Cardiac muscle cell (in vitro differentiated cells and primary cell): ENCODE measurements around the gene NRBP1. TPM values are rescaled to one million over a fixed set of nuclear protein-coding genes. Genes with fewer than 3 reads are reported as not detected.
A peak's percentile ranks its signal among the peaks of the same experiment; 100 is the strongest.
"Not testable (repeated sequence)": the region's sequence is repeated elsewhere in the genome, so short reads cannot be mapped to it uniquely, and the experiment has no call there.

Source experiments
- DNase-seq, 2 donors: peaks; one replicate each; pipeline versions ENCODE4 v3.0.0 to v3.0.0-alpha.2; 2010 to 2017; ENCODE audit warnings: low read depth in 1 of 2, low spot score in 1 of 2
- H3K27ac ChIP-seq: fragments of 200-600 bp; sonication (generic); 2 replicates; pipeline ENCODE4 v1.5.1; 2016
- H3K27me3 ChIP-seq: fragments of 200-600 bp; sonication (generic); 2 replicates; pipeline ENCODE4 v1.6.0; 2016; ENCODE audit warnings: control low read depth
- H3K36me3 ChIP-seq: fragments of 200-600 bp; sonication (generic); 2 replicates; pipeline ENCODE4 v1.5.1; 2016; ENCODE audit warnings: control low read depth
- H3K4me1 ChIP-seq: fragments of 200-600 bp; sonication (generic); 2 replicates; pipeline ENCODE4 v1.8.1; 2017; ENCODE audit warnings: low read depth, mild to moderate bottlenecking, mixed run types
- H3K4me3 ChIP-seq: fragments of 200-600 bp; sonication (generic); 2 replicates; pipeline ENCODE4 v1.5.1; 2016; ENCODE audit warnings: mild to moderate bottlenecking
- H3K9me3 ChIP-seq: fragments of 200-600 bp; sonication (generic); 2 replicates; pipeline ENCODE4 v1.5.1; 2017; ENCODE audit warnings: low read depth, mild to moderate bottlenecking, control low read depth
- polyA plus RNA-seq: library from polyadenylated mRNA; unstranded; fragments of >200 nt; fragmentation: Nextera tagmentation; extraction: Ambion mirVana; gene quantifications from 2 replicates; pipeline ENCODE4 v1.2.1, GENCODE V29; 2016
- total RNA-seq: library from RNA; depleted of rRNA; stranded (reverse); fragments of >200 nt; gene quantifications from 2 replicates; pipeline ENCODE4 v1.2.3, GENCODE V29; 2016
- TF ChIP-seq, protein P1 (sequence below): IDR thresholded peaks from 2 replicates; pipeline ENCODE4 v1.5.1; 2012; ENCODE audit warnings: low read depth, mild to moderate bottlenecking, low read length

Gene NRBP1
- total and polyA plus RNA-seq, 2 experiments from 2014 or later, result 82.1 to 185 TPM

DNA sequence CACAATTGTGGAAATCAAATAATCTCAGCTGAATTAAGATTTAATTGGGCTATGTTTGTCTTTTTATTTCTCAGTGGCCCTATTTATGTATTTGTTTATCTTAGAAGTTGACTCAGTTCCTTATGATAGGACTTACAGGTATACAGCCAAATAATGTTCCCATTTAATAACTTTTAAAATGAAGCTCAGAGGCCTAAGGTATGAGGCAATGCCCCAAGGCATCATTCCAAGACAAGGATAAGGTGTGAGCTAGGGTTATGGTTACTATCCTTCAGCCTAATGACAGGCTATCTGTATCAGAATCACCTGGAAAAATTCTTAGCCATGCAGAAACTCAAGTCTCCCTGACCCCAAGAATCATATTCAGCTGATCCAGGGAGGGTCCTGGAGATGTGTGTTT is 7.4 kb upstream of the NRBP1 start:
- Histone ChIP-seq H3K9me3 (no peaks in the 10 kb centered on the region), H3K27me3 (no peaks in the 10 kb centered on the region), H3K36me3 (no peaks in the 10 kb centered on the region), H3K27ac (no peak overlapping the region), H3K4me3 (no peak overlapping the region), H3K4me1 (no peaks in the 10 kb centered on the region)
- DNase-seq, result no peak
- TF ChIP-seq, protein P1, sequence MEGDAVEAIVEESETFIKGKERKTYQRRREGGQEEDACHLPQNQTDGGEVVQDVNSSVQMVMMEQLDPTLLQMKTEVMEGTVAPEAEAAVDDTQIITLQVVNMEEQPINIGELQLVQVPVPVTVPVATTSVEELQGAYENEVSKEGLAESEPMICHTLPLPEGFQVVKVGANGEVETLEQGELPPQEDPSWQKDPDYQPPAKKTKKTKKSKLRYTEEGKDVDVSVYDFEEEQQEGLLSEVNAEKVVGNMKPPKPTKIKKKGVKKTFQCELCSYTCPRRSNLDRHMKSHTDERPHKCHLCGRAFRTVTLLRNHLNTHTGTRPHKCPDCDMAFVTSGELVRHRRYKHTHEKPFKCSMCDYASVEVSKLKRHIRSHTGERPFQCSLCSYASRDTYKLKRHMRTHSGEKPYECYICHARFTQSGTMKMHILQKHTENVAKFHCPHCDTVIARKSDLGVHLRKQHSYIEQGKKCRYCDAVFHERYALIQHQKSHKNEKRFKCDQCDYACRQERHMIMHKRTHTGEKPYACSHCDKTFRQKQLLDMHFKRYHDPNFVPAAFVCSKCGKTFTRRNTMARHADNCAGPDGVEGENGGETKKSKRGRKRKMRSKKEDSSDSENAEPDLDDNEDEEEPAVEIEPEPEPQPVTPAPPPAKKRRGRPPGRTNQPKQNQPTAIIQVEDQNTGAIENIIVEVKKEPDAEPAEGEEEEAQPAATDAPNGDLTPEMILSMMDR, result no peak

DNA sequence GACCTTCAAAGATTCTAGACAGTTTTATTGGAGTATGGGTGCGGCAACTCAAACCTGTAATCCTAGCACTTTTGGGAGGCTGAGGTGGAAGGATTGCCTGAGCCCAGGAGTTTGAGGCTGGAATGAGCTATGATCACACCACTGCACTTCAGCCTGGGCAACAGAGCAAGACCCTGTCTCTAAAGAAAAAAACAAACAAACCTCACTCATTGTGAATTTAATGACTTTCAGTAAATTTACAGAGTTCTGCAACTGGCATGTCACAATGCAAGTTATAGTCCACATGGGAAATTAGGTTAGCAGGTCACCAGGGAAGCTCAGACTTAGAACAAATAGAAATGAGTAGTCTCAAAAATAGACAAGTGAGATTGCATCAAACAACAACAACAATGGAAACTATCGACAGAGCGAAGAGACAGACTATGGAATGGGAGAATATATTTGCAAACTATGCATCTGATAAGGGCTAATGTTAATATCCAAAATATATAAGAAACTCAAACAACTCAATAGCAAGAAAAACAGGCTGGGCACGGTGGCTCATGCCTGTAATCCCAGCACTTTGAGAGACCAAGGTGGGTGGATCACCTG is 6.7 kb upstream of the NRBP1 start:
- Histone ChIP-seq H3K4me1 (no peaks in the 10 kb centered on the region), H3K4me3 (no peak overlapping the region), H3K36me3 (no peaks in the 10 kb centered on the region), H3K27me3 (no peaks in the 10 kb centered on the region), H3K9me3 (no peaks in the 10 kb centered on the region), H3K27ac (no peak overlapping the region)
- DNase-seq, result no peak
- TF ChIP-seq, protein P1, result no peak

DNA sequence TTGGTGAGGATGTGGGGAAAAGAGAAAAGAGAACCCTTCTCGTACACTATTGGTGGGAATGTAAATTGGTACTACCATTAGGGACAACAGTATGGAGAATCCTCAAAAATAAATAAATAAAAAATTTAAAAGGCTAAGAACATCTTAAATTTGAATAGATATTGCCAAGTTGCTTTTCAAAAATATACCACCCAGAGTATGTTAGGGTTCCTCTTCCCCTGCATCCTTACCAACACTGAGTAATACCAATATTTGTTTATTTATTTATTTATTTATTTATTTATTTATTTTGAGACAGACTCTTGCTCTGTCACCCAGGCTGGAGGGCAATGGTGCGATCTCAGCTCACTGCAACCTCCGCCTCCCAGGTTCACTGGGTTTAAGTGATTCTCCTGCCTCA is 5.5 kb upstream of the NRBP1 start:
- TF ChIP-seq, protein P1, result no peak
- DNase-seq, result no peak
- H3K27ac ChIP-seq, result no peak overlapping the region
- H3K4me1 ChIP-seq, result no peaks in the 10 kb centered on the region
- no peaks in the 10 kb centered on the region for H3K36me3 ChIP-seq
- no peaks in the 10 kb centered on the region for H3K9me3 ChIP-seq
- H3K27me3 ChIP-seq, result no peaks in the 10 kb centered on the region
- no peak overlapping the region for H3K4me3 ChIP-seq

DNA sequence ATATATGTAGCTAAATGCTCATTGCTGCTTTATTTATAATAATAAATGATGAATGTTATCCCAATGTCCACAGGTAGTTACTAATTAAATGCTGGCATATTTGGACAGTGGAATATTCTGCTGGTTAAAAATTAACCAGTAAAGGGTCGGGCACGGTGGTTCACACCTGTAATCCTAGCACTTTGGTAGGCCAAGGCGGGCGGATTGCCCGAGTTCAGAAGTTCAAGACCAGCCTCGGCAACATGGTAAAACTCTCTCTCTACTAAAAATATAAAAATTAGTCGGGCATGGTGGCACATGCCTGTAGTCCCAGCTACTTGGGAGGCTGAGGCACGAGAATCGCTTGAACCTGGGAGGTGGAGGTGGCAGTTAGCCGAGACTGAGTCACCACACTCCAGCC is 3.4 kb upstream of the NRBP1 start:
- H3K27me3 ChIP-seq, H3K9me3 ChIP-seq, DNase-seq, H3K36me3 ChIP-seq, H3K4me3 ChIP-seq, H3K4me1 ChIP-seq, H3K27ac ChIP-seq: not testable (repeated sequence)

DNA sequence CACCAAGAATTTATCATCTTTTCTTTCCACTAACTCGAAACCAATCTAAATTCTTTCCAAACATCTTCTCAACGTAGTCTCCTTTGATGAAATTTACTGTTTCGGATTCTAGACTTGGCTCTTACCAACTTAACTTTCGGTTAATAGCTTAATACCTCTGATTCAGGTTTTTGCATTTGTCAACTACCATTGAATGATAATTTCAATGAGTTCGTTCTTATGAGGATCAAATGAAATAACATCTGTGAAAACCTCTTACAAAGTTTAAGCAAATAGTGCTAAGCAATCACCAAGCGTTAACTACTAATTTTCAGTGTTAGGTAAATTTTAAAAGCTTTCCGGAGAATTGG is 593 bp upstream of the NRBP1 start:
- no peak for DNase-seq
- no peaks in the 10 kb centered on the region for H3K9me3 ChIP-seq

DNA sequence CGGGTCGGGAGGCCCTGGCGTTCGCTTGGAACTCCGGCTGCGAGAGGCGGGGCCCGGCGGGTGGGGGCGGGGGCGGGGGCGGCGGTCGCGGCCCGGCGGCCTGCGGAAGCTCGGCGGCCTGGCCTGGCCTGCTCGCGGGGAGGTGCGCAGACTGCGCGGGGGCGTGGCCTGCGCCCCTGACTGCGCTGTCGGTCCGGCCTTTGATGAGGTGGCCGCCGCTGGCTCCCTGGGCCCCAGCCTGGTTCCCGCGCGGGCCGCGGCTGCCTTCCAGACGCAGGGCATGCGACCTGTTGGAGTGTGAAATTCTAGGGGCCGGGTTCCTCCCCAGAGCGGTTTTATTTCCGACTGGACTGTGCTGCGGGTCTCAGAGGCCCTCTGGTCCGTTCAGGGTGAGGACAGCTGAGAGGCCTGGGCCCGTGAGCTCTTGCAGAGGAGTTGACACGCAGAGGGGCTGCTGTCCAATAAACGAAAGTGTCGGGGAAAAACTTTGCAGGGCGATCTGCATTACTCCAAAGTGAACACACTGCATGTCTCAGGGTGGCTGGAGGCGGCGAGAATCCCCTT is 629 bp downstream of the NRBP1 start:
- TF ChIP-seq, protein P1, result no peak
- H3K27ac ChIP-seq, result peak overlapping the region; percentile 98

More for the DNA sequence above, 593 bp upstream of the NRBP1 start:
- Histone ChIP-seq H3K27ac (peak overlapping the region; percentile 98), H3K4me1 (peaks cover 12% of the 10 kb centered on the region), H3K36me3 (no peaks in the 10 kb centered on the region), H3K4me3 (peak overlapping the region; percentile 88), H3K27me3 (no peaks in the 10 kb centered on the region)
- TF ChIP-seq, protein P1, result no peak

More for the DNA sequence above, 629 bp downstream of the NRBP1 start:
- Histone ChIP-seq H3K9me3 (no peaks in the 10 kb centered on the region), H3K36me3 (peaks cover 10% of the 10 kb centered on the region), H3K4me3 (peak overlapping the region; percentile 88), H3K4me1 (peaks cover 12% of the 10 kb centered on the region), H3K27me3 (no peaks in the 10 kb centered on the region)
- peak; percentile 89 for DNase-seq
